Measurements from ENCODE around the gene PEX14. TPM values are rescaled to one million over a fixed set of nuclear protein-coding genes. Genes with fewer than 3 reads are reported as not detected.

Gene PEX14
- total and polyA plus RNA-seq, 8 donors = 8.2 to 26.3 (median 12.6) TPM

DNA sequence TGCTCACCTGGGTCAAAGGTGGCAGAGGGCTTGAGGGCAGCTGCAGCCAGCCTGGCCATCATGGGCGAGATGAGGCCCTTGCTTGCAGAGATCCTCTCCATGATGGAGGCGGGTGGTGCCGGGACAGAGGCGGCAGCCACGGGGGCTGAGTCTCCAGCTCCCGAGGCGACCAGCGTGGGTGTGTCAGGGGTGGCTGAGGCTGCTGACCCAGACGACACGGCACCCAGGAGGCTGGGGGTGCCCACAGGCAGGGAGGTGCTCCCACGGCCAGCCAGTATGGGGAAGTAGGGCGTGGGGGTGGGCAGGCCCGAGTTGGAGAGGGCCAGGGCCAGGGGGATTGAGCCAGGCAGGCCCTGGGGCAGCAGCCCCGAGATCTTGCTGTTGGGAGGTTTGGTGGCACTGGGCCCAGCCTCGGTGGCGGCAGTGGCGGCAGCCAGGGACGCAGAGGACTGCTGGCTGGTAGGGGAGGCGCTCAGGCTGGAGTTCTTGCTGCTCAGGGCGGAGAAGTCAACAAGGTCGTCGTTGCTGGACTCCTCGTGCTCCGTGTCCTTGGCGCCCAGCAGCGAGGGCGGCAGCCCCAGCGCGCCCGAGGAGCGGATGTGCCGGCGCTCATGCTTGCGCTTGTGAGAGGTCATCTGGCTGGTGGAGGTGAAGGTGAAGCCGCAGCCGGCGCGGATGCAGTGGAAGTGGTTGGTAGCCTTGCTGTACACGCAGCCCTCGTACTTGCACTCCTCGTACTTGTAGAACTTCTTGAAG is 178.8 kb downstream of the PEX14 start:
- WGBS, 5 donors = 72 to 90% (median 85%) methylated on average over 36 to 41 of the region's 41 CpGs
- Histone ChIP-seq H3K9me3 (no peaks in the 10 kb centered on the region), H3K36me3 (peaks cover 26 to 100% (median 84%) of the 10 kb centered on the region in 4 donors), H3K27me3 (no peaks in the 10 kb centered on the region), H3K4me3 (no peak overlapping the region), H3K4me1 (peaks cover 0 to 94% (median 59%) of the 10 kb centered on the region in 4 donors), H3K27ac (peak overlapping the region; percentile 21 to 78 (median 58))
- TF ChIP-seq EP300 (IDR thresholded peaks at IDR 0.05) (no peak), POLR2A (IDR thresholded peaks at IDR 0.05) (no peak), POLR2AphosphoS5 (IDR thresholded peaks at IDR 0.05) (peak in 2 of 3 donors; percentile 2 to 9)
- TF ChIP-seq, protein P1, sequence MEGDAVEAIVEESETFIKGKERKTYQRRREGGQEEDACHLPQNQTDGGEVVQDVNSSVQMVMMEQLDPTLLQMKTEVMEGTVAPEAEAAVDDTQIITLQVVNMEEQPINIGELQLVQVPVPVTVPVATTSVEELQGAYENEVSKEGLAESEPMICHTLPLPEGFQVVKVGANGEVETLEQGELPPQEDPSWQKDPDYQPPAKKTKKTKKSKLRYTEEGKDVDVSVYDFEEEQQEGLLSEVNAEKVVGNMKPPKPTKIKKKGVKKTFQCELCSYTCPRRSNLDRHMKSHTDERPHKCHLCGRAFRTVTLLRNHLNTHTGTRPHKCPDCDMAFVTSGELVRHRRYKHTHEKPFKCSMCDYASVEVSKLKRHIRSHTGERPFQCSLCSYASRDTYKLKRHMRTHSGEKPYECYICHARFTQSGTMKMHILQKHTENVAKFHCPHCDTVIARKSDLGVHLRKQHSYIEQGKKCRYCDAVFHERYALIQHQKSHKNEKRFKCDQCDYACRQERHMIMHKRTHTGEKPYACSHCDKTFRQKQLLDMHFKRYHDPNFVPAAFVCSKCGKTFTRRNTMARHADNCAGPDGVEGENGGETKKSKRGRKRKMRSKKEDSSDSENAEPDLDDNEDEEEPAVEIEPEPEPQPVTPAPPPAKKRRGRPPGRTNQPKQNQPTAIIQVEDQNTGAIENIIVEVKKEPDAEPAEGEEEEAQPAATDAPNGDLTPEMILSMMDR (IDR thresholded peaks at IDR 0.05) = no peak
- peak in 1 of 2 donors; percentile 68 for DNase-seq
- intact Hi-C loops (cut with DNase I; ENCODE audit: low total_unique reads) = no loop called here

DNA sequence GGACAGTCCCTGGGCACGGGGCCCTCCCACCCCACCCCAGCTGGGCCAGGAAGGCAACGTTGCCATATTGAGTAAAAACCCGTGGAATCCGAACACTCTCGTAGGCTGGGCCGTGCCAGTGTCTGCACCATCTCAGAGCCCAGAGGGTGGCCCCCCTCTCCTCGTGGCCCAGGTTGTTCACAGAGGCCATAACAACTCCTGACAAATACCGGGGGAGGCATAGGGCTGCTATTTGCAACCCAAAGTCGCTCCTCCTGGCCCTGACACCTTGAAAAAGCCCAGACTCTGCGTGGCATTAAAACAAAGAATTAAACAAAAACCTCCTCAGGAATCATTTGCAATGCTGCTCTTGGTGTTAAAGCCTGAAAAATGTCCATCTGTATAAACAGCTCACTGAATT is 180.3 kb downstream of the PEX14 start:
- DNase-seq = peak in 1 of 2 donors; percentile 54
- WGBS, 5 donors = 70 to 88% (median 83%) methylated on average over 10 of the region's 10 CpGs
- intact Hi-C loops (cut with DNase I; ENCODE audit: low total_unique reads) = no loop called here
- TF ChIP-seq EP300 (IDR thresholded peaks at IDR 0.05) (no peak), POLR2A (IDR thresholded peaks at IDR 0.05) (no peak), POLR2AphosphoS5 (IDR thresholded peaks at IDR 0.05) (no peak)
- TF ChIP-seq, protein P1 (IDR thresholded peaks at IDR 0.05) = no peak
- no peak overlapping the region for H3K4me3 ChIP-seq
- peaks cover 0 to 89% (median 59%) of the 10 kb centered on the region in 4 donors for H3K4me1 ChIP-seq
- H3K9me3 ChIP-seq = no peaks in the 10 kb centered on the region
- H3K27ac ChIP-seq = peak overlapping the region in 4 of 5 donors; percentile 37 to 78 (median 59)
- H3K36me3 ChIP-seq = peaks cover 39 to 100% (median 87%) of the 10 kb centered on the region in 4 donors
- no peaks in the 10 kb centered on the region for H3K27me3 ChIP-seq

DNA sequence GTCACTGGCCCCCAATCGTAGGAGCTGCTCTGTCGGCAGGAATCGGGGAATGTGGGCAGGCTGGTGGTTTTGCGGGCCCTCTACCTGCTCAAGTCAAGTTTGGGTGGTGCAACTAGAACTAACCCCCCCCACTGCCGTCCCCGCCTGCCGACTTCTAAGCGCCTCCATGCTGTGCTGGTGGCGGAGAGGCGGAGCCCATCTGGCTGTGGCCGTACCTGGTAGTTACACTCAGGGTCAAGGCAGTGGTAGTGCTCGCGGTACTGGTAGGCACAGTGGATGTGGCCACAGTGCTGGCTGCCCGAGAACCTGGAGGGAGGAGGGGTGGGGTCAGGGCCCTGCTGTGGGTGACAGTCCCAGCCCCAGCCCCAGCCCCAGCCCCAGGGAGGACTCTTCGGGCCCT is 181.7 kb downstream of the PEX14 start:
- no peak for DNase-seq
- no peak overlapping the region for H3K4me3 ChIP-seq
- intact Hi-C loops (cut with DNase I; ENCODE audit: low total_unique reads) = no loop called here
- H3K4me1 ChIP-seq = peaks cover 0 to 83% (median 54%) of the 10 kb centered on the region in 4 donors
- peak overlapping the region; percentile 37 to 78 (median 55) for H3K27ac ChIP-seq
- H3K9me3 ChIP-seq = no peaks in the 10 kb centered on the region
- TF ChIP-seq POLR2A (IDR thresholded peaks at IDR 0.05) (no peak), POLR2AphosphoS5 (IDR thresholded peaks at IDR 0.05) (no peak), EP300 (IDR thresholded peaks at IDR 0.05) (no peak)
- TF ChIP-seq, protein P1 (IDR thresholded peaks at IDR 0.05) = no peak
- H3K27me3 ChIP-seq = no peaks in the 10 kb centered on the region
- peaks cover 43 to 98% (median 90%) of the 10 kb centered on the region in 4 donors for H3K36me3 ChIP-seq
- WGBS, 5 donors = 80 to 88% (median 86%) methylated on average over 15 of the region's 15 CpGs

DNA sequence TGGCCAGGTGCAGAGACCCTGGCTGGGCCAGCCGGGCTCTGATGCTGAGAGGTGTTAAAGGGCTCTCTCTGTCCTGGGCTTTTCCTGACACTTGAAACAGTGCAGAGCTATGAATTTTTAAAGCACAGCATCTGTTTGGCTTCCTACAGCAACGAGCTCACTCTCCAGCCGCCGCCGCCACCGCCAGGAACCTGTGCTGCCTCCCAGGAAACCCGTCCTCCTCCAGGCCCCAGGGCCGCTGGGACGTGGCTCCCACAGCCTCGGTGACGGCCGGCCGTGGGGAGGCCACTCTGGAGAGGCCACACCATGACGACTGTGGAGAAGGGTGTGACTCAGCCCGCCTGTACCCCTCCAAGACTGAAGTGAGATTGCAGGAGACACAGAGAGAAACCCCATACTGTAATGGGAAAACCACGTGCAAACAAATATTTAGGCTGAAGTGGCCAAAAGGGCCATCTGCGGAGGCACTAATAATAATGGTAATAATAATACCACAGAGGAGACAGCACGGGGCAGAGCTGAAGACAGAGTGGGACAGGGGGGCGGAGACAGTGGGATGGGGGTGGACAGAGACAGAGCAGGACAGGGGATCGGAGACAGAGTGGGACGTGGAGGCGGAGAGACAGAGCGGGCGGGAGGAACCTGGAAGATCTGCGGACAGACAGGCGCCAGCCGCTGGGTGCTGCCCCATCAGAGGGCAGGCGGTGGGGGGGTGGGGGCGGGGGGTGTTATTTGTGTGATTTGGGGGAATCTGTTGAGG is 182.5 kb downstream of the PEX14 start:
- Histone ChIP-seq H3K9me3 (no peaks in the 10 kb centered on the region), H3K36me3 (peaks cover 43 to 89% (median 84%) of the 10 kb centered on the region in 4 donors), H3K27me3 (no peaks in the 10 kb centered on the region), H3K4me3 (no peak overlapping the region), H3K4me1 (peaks cover 0 to 78% (median 50%) of the 10 kb centered on the region in 4 donors), H3K27ac (peak overlapping the region in 4 of 5 donors; percentile 38 to 78 (median 59))
- peak in 1 of 2 donors; percentile 58 for DNase-seq
- intact Hi-C loops (cut with DNase I; ENCODE audit: low total_unique reads) = no loop called here
- 63 to 80% (median 78%) methylated on average over 27 to 29 of the region's 29 CpGs for WGBS, 5 donors
- TF ChIP-seq EP300 (IDR thresholded peaks at IDR 0.05) = no peak
- peak in 1 of 3 donors; percentile 30 for TF ChIP-seq POLR2AphosphoS5 (IDR thresholded peaks at IDR 0.05)
